ENCODE results near the gene VARS2.

The VARS2 gene

GRCh38 chr6:30912746-30913520 lies 1.1 kb upstream of the VARS2 start:
- TF ChIP-seq, protein P1, sequence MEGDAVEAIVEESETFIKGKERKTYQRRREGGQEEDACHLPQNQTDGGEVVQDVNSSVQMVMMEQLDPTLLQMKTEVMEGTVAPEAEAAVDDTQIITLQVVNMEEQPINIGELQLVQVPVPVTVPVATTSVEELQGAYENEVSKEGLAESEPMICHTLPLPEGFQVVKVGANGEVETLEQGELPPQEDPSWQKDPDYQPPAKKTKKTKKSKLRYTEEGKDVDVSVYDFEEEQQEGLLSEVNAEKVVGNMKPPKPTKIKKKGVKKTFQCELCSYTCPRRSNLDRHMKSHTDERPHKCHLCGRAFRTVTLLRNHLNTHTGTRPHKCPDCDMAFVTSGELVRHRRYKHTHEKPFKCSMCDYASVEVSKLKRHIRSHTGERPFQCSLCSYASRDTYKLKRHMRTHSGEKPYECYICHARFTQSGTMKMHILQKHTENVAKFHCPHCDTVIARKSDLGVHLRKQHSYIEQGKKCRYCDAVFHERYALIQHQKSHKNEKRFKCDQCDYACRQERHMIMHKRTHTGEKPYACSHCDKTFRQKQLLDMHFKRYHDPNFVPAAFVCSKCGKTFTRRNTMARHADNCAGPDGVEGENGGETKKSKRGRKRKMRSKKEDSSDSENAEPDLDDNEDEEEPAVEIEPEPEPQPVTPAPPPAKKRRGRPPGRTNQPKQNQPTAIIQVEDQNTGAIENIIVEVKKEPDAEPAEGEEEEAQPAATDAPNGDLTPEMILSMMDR (conservative IDR thresholded peaks at IDR 0.05; ENCODE audit: low read depth, low read length), result no peak
- DNase-seq (ENCODE audit: low read depth), result no peak
- no peak overlapping the region for H3K4me3 ChIP-seq (ENCODE audit: low read length)

DNA sequence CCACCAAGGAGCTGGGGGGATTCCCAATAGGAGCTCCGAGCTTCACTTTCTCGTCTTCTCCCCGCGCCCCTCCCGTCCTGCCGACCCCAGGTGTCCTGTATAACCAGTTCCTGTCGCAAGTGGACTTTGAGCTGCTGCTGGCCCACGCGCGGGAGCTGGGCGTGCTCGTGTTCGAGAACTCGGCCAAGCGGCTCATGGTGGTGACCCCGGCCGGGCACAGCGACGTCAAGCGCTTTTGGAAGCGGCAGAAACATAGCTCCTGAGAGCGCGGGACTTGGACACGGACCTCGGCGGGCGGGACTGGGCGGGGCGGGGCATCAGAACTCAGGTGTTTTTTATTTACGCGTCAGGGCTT lies 340 bp upstream of the VARS2 start:
- DNase-seq (ENCODE audit: low read depth), result no peak
- H3K4me3 ChIP-seq (ENCODE audit: low read length), result peak overlapping the region; percentile 40
- TF ChIP-seq, protein P1 (conservative IDR thresholded peaks at IDR 0.05; ENCODE audit: low read depth, low read length), result no peak

DNA sequence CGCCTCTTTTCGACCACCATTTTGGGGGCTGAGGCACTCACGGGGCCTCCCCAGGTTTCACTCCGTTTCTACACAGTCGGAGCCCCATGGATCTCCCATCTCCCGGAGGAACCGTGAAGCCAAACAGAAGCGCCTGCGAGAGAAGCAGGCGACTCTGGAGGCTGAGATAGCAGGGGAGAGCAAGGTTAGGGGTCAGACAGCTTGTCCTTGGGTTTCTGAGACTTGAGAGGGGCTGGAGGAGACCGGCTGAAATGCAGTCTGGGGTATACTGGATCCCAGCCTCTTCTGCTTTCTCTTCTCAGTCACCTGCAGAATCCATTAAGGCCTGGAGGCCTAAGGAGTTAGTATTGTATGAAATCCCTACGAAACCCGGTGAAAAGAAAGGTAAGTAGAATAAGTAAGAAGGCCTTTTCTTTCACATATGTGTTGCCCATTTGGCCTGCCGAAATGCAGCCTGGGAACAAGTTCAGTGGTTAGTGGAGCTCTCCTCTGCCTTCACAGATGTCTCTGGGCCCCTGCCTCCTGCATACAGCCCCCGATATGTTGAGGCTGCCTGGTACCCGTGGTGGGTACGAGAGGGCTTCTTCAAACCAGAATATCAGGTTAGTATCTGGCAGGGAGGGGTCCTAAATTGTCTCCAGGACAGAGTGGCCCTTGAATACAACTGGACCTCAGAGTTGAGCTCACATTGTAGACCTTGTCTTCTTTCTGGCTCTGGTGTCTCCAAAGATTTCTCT lies 984 bp downstream of the VARS2 start:
- TF ChIP-seq, protein P1 (conservative IDR thresholded peaks at IDR 0.05; ENCODE audit: low read depth, low read length), result no peak
- DNase-seq (ENCODE audit: low read depth), result no peak

GRCh38 chr6:30915591-30915946 lies 1.5 kb downstream of the VARS2 start:
- TF ChIP-seq, protein P1 (conservative IDR thresholded peaks at IDR 0.05; ENCODE audit: low read depth, low read length), result peak; percentile 74
- DNase-seq (ENCODE audit: low read depth), result no peak
- H3K4me3 ChIP-seq (ENCODE audit: low read length), result no peak overlapping the region

More for the DNA sequence above, 984 bp downstream of the VARS2 start:
- H3K4me3 ChIP-seq (ENCODE audit: low read length), result peak overlapping the region; percentile 55

DNA sequence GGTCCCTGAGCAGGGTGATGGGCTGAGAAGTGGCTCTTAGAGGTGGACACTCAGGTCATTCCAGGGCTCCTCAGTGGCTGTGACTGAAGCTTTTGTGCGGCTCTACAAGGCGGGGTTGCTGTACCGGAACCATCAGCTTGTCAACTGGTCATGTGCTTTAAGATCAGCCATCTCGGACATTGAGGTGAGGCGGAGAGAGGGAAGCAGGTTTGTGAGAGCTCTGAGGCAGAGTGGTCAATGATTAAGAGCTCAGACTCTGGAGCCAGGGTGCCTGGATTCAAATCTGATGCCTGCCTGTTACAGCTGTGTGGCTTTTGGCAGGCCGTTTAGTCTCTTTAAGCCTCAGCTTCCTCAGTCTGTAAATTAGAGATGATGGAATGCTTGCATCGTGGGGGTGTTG lies 3.0 kb downstream of the VARS2 start:
- TF ChIP-seq, protein P1 (conservative IDR thresholded peaks at IDR 0.05; ENCODE audit: low read depth, low read length), result no peak
- DNase-seq (ENCODE audit: low read depth), result no peak
- no peak overlapping the region for H3K4me3 ChIP-seq (ENCODE audit: low read length)

- H3K4me3 ChIP-seq (ENCODE audit: low read length), result no peak overlapping the region
- DNase-seq (ENCODE audit: low read depth), result no peak
- TF ChIP-seq, protein P1 (conservative IDR thresholded peaks at IDR 0.05; ENCODE audit: low read depth, low read length), result no peak
These were observed 3.4 kb downstream of the VARS2 start for GRCh38 chr6:30917487-30917886.

DNA sequence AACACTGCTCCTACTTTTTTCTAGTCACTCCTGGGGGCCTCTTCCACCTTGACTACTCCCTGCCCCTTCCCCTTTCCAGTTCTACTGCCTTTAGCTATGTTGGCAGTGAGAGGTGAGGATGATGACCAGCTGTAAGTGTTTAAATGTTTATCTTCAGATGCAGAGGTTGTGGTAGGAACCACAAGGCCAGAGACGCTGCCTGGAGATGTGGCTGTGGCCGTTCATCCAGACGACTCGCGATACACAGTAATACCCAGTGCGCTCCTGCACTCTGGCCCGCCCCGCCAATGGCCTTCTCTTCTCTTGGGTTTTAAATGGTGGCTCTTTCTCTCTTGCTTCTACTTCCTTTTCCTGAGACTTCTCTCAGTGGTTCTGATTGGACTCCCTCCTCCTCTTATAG lies 4.6 kb downstream of the VARS2 start:
- TF ChIP-seq, protein P1 (conservative IDR thresholded peaks at IDR 0.05; ENCODE audit: low read depth, low read length), result no peak
- no peak for DNase-seq (ENCODE audit: low read depth)
- no peak overlapping the region for H3K4me3 ChIP-seq (ENCODE audit: low read length)
